Kasumi-1 (cell line): ENCODE measurements around the gene TENM4.
"Not testable (repeated sequence)": the region's sequence is repeated elsewhere in the genome, so short reads cannot be mapped to it uniquely, and the experiment has no call there.

Experiments
- DNase-seq, 2 experiments: peaks; one replicate each; lab custom pipeline; 2025; lab: John Stamatoyannopoulos, UW

Gene TENM4

DNA sequence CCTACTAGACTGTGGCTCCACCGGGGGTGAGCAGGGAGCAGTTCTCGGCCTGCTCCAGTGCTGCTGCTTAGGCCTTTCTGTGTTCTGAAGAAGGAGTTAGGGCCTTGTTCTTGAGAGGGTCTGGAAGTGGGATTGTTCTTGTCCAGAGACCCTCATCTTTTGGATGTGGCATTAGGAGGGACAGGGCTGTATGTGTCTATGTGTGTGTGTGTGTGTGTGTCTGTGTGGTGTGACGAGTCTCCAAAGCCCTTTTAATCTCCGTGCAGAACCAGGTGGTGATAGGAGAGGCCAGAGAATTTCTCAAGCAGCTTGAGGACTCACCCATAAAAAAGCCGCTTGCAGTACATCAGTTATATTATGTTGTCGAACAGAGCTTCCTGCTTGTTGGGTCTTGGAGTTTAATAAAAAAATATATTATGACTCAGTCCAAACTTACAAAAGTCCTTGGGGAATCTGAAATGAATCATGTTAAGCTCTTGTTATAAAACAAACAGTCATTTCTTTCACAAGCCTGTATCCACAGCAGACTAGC, 196.5 kb downstream of the TENM4 start:
- no peak for DNase-seq

DNA sequence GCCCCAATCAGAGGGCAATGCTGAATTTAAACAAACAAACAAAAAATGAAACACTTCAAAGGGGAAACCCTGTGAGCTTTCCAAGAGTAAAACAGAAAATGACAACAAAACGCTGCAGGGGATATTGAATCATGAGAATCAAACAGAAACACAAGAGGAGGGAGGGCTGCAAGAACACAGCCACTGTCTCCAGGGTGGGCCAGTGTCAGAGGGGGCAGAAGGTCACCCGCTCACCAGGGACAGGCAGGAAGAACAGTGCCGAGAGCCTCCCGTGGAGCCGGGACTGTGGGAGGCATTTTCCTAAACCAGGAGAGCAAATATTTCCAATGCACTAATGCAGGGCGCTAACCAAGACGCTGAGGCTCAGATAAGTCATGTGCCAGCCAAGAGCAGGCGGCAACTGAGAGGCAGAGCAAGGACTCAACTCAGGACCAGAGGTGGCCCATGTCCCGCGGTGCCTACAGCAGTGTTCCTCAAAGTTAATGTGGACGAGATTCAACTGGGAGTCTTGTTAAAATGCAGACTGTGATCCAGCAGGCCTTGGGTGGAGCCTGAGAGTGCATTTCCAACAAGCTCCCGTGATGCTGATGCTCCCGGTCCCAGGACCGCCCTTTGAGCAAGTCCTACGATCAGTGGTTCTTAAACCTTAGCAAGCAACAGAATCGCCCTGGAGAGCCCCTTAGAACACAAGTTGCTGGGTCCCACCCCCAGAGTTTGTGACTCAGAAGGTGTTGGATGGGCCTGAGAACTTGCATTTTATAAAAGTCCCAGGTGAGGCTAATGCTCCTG, 197.2 kb downstream of the TENM4 start:
- no peak for DNase-seq

DNA sequence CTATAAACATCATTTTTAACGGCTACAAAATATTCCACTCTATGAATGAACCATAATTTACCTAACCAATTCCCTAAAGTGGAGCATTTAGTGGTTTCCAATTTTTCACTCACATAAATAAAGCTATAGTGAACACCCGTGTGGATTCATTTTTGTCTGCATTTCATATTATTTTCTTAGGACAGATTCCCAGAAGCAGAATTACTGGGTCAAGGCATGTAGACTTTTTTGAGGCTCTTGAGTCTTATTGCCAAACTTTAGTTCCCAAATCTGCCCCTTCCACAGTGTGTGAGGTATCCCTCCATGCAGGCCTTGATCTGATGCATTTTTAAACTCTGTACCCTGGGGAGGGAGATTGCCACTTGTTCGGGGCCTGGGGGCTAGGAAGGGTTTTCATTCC, 198.2 kb downstream of the TENM4 start:
- DNase-seq: no peak

DNA sequence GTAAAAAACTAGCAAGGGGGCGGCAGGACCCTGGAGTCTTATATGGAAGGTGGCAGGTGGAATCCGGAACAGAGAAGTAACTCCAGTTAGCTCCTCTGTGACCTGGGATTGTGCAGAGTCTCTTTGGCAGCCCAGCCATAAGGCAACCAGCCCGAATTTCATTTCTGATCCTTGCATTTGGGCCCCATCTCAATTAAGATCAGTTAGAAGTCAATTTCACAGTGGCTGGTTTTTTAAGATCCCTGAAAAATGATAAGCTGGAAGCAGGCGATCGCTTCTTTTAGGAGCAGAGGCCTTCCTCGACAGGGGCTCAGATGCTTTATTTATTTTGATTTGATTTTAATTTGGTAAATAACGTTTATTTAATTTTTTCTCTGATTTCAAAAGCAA, 199.0 kb downstream of the TENM4 start:
- no peak for DNase-seq

DNA sequence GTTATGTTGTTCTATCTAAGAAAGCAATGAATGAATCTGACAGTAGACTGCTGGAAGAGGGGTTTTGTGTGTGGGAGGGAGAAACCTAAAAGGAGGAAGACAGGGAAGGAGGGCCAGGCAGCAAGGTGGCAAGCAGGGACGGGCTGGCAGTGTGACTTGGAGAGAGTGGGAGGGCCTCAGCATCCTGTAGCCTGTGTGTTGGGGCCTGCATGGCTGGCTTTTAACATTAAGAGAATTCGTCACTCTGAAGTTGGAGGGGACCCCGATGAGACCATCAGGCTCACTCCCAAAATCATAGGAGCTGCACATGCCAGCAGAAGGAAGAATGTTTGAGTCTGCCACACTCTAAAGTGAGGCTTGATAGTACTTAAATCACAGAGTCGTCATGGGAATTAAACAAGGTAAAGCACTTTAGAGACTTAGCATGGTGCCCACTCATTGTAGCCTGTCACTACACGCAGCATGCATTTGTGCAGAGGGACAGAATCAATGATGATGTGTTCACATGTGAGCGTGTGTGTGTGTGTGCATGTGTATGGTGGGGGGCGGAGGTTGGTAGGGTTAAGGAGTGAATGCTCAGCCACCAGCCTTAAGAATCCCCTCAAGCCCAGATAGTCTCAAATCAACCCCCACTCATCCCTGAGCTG, 199.5 kb downstream of the TENM4 start:
- no peak for DNase-seq

DNA sequence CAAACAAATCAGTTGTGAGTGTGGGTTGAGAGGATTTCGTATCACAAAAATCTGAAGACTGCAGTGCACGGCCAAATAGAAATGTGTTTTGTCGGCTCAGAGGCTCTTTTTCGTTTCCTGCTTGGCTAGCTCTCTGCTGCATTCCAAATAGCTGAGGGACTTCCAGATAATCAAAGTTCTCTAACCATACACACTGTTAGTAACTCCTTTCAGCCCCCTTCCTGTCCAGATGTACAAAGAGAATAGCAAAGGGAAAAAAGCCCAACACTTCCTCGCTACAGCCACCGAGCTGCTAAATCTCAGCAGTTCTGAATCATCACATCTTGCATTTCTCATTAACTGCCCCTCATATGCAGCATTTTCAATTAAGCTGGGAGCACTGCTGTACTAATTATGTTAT, 203.1 kb downstream of the TENM4 start:
- no peak for DNase-seq

DNA sequence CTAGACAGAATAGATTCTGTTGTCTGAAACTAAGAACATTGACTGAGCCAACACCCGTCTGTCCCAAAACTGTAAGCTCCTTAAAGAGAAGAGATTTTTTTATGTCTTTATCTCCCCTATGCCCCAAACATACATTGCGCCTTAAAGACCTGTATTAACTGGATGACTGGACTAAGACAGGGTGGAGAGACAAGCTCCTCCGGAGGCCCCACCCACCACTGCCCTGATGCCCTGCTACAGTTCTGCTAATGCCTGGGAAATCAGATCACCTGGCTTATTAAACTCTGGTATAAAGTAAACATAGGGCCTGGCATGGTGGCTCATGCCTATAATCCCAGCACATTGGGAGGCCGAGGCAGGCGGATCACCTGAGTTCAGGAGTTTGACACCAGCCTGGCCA, 203.7 kb downstream of the TENM4 start:
- DNase-seq: no peak

DNA sequence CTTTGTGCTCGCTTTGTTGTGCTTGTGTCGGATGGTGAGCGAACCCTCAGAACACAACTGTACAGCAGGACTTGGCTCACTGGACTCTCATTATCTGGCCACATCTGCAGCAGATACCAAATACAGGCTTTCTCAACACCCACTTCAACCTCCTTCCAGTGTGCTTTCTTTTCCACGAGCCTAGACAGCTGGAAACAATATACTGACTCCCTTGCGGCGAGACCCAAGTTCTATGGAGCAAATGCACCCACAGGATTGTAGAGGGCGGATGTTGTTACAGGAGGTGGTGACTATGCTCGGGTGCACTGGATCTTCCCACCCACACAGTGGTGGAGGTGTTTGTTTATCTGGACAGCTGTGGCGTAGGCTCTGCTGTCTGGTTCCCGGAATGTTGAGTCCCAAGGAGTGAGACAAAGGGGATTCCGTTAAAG, 204.3 kb downstream of the TENM4 start:
- DNase-seq: no peak

DNA sequence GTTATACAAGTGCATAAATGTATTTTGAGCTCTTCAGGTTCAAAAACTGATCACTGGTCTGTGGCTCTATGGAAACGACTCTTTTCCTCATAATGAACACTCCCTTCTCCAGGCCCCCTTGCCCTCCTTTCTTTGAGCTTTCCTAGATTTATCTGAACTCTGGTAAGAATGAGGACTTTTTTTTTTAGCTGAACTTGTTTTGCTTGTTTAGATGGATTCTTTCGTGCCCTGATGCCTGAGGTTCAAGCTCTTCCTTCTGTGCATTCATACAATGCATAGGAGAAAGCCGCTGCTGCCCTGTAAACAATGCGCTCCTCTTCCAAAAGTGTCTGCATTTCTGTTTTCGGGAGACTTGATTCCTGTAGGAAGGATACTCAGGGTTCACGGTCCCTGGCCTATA, 205.1 kb downstream of the TENM4 start:
- no peak for DNase-seq

DNA sequence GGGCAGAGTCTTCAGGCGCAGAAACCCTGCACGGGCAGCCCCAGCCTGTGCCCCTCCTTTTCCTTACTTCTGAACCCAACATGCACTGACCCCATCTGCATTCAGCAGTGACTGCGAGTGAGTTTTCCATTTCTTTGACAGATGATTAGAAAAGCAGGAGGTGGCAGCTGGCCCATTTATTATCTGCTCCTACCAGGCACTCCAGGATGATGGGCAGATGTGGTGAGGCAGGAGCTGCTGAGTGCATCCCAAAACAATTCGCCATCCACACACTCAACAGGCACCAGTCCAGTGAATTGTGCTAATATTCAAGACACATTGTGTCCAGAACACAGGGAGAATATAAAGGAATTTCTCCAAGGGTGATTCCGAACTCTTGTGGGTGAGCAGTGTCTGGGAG, 208.5 kb downstream of the TENM4 start:
- DNase-seq: no peak

DNA sequence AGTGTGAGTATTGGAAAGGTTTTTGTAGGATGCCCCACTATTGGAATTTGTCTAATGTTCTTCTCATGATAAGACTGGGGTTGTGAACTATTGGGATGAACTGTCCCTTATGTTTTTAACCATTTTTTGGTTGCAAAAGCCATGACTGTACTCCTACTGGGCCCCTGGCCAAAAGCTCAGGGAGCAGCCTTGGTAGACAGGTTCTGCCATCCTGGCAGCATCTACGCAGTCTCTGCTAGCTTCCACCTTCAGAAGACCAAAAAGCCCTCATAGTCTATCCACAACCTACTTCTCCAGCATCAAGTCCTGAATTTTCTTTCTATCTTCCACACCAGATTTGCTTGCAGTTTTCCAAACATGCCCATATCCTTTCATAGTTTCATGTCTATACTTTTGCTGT, 211.8 kb downstream of the TENM4 start:
- DNase-seq: no peak

DNA sequence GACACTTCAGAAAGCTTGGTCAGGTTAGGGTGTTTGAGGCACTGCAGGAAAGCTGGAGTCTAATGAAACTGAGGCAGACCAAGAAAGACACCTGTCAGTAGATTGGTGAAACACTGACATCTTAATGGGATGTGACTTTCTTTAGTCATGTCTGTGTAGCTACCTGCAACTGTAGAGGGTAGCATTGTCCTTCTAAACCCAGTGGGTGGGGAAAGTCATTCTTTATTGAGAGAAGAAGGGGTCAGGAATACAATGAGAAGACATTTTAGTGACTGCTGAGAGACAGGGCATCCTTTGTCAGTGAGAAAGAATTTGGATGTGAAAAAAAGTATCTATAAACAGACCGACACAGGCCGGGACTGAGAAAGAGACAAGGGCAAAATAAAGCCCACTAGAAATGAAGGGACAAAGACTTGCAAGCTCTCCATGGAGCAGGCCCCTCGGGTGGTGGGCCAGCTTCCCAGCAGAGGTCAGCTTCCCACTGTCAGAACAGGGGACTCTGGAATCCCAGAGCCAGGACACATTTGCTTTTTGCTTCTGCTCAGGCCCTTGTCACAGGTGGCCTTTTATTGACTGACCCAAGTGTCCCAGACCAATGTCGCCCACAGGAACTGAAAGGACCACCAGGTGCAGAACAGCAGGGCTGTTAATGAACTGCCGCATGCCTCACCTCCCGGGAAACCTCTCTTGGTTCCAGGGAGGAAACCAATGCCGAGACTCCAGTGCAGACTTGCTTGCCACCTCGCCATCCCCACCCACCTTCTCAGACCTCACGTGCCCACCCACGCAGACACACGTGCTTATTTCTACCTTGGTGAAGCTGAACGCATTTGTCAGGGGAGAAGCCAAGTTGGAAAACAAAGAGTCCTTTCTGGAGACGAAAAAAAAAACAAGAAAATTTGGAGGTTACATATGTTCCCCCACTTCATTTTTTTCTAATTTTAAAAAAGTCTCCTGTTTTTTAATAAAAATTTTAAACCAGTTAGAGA, 212.8 kb downstream of the TENM4 start:
- no peak for DNase-seq

DNA sequence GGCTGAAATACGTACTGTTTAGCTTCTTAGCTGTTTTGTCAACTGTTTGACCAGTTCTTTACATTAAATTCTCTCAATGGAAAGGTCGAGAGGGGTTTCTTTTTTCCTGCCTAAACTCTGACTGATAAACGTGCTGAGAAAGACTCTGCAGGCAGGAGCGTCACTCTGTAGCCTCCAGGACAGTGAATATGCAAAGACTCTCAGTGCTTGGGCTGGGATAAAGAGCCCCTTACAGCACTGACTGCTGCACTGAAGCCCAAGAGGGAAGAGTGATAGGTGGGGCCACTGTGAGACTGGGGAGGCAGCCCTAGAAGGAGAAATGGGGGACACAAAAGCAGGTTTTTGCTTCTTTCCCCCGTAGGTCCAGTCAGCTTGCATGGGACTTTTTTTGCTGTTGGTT, 213.5 kb downstream of the TENM4 start:
- DNase-seq: no peak

DNA sequence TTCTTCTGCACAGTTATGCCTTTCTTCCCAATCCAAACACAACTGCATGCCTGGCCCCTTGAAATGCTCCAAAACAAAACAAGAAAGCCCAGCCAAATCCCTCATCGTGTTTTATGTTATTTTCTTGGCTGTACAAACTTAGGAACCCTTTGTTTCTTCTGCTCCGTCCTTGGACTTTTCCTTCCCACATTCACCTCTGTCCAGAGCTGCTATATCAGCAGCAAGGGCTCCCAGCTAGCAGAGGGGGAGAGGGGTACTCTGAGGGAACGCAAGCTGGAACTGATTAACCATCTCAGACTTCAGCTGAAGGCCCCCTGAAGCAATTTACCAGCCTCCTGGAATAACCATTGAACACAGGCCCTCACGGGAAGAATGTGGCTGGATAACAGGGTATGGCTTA, 214.7 kb downstream of the TENM4 start:
- no peak for DNase-seq

DNA sequence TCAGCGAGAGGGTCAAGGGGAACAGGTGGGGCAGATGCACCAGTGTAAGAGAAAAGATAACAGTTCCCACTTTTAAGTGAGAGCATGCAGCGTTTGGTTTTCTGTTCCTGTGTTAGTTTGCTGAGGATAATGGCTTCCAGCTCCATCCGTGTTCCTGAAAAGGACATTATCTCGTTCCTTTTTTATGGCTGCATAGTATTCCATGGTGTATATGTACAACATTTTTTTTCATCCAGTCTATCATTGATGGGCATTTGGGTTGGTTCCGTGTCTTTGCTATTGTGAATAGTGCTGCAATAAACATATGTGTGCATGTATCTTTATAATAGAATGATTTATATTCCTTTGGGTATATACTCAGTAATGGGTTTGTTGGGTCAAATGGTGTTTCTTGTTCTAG, 218.7 kb downstream of the TENM4 start:
- not testable (repeated sequence) for DNase-seq

DNA sequence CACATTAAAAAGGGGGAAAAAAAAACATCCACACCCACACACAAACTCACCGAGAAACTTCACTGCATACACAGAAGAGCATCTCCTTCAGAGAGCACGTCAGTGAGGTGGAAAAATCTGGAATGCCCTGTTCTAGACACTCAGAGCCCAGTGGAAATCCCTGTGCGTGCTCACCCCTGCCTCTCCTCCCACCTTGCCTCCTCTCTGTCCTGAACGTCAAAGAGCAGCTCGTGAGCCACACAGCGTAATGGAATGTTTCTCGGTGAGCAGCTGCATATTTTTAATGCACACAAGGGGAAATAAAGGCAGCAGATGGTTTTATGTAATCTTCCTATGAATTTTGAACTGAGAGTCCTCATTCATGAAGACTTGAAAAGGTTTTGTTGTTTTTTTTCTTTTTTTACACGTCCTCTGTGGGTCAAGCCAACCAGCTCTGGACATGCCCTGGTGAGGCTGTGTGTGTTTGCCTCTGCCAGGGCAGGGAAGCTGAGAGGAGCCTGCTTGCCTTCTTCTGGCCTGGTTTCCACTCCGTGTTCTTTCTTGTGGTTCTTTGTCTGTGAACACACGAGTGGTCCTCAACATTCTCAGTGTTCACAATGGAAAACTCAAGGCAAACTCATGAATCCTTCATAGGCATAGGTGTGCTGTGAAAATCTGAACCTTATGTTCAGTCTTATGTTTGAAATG, 219.2 kb downstream of the TENM4 start:
- no peak for DNase-seq

DNA sequence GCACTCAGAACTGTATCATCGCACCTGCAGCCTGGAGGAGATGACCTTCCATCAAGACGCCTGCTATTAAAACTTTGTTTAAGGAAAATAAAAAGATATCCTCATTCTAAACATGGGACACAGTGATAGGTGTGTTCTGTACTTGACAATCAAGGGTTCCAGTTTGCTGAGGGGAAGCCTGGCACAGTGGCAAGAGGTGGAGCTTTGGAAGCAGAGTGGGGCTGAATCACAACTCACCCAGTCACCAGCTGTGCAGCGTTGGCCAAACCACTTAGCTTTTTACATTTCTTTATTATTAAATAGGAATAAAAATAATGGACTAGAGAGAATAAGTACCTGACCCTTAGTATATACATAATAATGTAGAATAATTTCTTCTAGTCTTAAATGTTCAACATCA, 220.7 kb downstream of the TENM4 start:
- DNase-seq: no peak

DNA sequence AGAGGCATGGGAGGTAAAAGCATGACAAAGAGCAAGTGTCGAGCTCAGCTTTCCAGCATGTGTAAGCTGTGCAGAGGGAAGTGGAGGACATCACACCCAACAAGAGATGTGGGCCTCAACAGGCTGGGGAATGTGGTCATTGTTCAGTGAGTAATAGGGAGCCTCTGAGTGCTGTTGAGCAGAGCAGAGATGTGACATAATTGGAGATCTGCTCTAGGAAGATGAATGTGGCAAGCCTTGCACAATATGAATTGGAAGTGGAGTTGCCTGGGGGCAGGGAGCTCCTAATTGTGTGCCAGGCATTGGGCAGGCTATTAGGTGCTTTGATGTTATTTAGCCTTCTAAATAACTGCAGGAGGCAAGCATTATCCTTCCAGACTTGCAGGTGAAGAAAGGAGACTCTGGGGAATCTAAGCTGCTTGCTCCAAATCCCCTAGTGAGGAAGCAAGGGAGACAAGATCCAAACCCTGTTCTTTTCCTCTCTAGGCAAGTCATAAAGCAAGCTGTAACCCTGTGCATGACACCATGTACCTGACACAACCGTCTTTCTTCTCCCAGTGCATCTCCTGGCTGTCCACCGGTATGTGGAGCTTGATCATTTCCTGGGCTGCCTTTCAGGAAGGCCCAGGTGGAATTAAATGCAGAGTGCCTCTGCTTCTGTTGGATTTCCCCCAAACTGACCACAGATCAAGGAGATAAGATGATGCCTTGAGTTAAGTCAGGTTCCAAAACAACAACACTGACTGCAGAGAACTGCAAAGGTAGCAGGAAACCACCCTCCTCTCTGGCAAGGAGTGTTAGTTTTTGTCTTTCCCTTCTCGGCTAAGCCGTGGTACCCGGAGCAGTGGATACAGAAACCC, 221.4 kb downstream of the TENM4 start:
- no peak for DNase-seq

DNA sequence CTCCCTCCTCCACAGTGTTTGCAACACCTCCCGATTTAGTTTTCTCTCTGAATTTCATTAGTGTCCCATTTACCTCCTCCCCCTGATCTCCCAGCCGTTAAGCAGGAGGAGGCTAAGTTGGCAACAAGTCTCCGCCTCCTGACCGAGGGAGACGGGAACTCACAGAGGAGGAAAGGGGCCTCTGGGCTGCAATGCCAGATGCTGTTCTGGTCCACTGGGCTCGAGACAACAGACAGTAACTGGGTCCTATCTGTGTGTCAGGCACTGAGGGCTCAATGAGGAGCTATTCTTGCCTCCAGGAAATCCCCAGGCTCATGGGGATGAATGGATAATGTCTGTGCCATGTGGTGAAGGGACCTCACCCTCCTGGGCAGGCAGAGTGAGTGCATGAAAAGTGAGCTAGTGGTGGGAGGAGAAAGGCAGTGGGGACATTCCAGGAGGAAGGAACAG, 228.1 kb downstream of the TENM4 start:
- no peak for DNase-seq

DNA sequence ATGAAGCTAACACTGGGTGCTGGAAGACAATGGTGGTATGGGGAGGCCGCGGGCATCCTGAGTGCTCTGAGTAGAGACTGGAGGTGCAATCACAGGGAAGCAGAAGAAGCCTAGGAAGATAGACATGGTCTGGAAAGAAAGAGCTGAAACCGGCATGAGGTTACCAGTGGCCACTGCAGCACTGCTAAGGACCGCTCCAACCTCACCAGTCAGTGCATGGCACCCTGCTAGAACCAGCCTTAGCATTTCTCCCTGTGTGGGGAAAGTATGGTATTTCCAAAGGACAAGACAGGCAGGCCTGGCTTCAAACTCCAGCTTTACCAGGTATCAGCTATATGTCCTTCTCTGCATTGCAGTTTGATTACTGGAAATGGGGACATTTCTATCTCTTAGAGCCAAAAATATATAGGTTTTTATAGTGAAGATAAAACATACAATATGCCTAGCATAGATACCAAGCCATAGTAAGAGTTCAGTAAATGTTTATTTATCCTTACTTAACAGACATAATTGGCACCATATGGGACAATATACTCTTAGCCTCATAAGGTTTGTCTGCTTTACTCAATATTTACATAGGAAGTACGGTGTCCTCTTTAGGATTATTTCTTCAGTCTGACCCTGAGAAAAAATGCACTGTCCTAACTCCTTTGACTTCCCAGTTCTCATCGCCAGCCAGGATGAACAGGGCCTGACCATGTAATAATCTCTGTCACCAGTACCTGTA, 231.1 kb downstream of the TENM4 start:
- DNase-seq: no peak
